Activated naive CD8-positive, alpha-beta T cell treated with anti-CD3 and anti-CD28 coated beads, Interleukin-2, amount 50 U/mL, for 16 hours (primary cell): Measurements from ENCODE around the gene DHX16.
"Not testable (repeated sequence)": the region's sequence is repeated elsewhere in the genome, so short reads cannot be mapped to it uniquely, and the experiment has no call there.

Source experiments
- DNase-seq: peaks from one replicate; pipeline ENCODE4 v3.0.0-alpha.2; 2020; ENCODE audit warnings: low read depth, low spot score

Gene DHX16

DNA sequence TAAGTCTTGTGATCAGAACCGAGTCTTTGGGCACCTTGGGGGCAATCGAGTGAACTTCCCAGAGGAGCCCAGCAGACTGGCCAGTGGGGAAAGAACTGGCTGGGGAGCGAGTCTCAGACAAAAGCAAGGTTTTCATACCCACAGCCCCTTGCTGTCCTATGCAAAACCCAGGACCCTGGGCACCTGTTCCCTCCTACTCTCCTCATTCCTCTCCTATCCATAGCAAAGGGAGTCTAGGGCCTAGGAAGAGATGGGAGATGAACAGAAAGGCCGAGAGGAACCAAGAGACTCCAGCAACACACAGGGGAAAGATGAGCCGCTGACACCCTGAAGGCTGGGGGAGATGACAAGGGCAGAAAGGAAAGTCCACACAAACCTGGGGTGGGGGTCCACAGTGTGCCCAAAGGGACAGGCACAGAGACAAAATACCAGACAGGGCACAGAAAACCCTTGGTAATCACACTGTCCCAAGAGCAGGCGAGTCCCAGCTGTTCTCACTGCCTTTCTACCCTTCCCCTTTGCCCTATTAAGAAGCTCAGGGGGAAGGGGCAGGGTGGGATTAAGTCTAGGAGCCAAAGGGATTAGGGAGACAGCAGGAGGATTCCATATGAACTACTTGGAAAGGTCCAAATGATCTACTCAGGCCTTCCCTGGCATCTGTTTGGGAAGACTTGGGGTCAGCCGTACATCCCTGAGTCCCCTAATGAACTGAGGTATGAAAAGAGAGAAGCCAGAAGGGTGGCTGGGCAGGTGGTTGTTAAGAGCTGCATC, 7.1 kb upstream of the DHX16 start:
- DNase-seq = no peak

DNA sequence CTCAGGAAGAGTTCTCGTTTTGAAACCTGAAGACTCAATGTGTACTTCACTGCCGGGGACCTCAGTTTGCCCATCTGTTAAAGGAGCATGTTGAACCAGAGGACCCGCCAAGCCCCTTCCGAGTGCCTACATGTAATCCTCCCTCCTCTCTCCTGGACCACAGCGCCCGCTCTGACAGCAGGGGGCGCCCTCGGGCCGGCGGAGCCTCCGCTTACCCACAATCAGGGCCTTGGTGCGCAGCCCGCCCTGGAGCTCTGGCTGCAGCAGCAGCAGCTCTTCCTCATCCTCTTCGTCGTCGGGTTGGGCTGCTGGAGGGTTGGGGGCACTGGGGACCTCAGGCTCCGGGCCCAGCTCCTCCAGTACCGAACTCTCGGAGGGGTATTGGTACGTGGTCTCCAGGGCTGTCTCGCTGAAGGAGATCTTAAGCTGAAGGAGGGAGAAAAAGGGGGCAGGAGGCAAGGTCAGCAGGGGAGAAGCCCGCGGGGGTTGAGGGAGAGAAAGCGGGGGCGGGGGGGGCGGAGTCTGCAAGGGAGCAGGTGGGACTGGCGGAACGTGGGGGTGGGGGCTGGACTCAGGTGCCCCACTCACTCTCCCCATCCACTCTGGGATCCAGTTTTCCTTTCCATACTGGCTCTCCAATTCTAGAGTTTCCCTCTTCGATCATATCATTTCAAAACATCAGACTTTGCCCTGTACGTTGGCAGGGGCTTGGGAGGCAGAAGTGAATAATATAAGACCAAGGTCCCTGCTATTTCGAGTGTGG, 6.3 kb upstream of the DHX16 start:
- peak; percentile 81 for DNase-seq

DNA sequence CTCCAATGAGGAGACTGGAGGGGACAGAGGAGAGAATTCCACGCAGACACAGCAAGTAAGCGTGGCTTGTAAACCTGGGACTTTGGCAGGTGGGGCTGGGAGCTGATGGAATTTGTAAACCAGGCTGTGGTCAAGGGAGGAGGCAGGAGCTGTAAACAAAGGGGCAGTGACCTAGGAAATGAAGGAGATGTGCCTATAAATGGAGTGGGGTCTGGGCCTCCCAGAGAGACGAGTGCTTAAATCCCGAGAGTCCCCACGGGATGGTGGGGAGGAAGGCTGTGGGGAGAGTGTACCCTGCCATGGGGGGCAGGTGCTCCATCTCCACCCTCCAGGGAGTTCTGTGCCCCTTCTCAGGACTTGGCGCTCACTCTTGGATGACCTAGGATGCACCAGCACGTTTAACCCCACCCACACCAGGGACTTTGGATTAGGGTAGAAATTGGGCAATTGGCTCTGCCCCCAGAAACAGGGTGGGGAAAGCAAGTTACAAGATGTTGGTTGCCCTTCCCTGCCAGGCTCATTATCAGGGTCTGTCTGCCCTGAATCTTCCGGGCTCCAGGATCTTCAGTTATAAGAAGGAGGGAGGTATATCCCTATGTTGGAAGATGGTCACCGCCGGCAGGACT, 4.0 kb upstream of the DHX16 start:
- DNase-seq = no peak

DNA sequence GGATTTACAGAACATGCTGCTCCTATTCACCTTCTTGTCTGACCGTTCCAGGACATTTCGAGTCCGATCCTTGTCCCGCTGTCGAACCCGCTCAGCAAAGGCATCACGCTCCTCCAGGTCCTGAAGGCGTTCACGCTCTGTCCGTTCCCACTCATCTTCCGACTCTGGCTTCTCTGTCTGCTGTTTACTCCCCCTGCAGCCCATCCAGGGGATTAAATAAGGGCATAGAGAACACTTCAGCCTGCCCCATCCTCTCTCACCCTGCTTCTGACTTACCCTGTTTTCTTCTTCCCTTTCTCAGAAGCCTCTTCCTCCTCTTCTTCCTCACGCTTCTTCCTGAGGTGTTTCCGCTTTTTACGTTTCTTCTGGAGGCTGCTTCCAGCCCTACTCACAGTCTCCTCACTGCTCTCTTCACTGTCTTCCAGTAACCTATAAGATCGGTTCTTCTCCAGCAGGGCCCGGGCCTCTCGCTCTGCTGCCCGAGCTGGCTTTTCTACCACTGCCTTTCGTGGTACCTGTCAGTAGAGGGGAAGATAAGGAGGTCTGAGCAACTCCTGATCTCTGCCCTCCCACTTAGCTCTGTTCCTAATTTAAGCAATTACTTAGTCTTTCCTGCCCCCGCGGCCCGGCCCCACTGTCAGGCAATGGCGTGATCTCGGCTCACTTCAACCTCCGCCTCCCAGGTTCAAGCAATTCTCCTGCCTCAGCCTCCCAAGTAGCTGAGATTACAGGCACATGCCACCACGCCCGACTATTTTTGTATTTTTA, 1.9 kb downstream of the DHX16 start:
- DNase-seq = no peak

DNA sequence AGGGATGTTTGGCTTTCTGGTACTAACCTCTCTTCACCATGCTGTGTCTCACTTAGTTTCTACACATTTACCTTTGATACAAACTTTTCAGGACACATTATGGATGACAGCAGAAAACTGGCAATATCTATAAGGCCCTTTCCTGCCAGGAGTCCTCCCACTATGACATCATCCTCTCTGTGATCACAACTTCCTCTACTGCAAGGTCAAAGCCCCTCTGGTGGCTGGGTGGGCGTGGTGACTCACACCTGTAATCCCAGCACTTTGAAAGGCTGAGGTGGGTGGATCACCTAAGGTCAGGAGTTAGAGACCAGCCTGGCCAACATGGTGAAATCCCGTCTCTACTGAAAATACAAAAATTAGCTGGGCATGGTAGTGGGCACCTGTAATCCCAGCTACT, 6.5 kb downstream of the DHX16 start:
- not testable (repeated sequence) for DNase-seq

DNA sequence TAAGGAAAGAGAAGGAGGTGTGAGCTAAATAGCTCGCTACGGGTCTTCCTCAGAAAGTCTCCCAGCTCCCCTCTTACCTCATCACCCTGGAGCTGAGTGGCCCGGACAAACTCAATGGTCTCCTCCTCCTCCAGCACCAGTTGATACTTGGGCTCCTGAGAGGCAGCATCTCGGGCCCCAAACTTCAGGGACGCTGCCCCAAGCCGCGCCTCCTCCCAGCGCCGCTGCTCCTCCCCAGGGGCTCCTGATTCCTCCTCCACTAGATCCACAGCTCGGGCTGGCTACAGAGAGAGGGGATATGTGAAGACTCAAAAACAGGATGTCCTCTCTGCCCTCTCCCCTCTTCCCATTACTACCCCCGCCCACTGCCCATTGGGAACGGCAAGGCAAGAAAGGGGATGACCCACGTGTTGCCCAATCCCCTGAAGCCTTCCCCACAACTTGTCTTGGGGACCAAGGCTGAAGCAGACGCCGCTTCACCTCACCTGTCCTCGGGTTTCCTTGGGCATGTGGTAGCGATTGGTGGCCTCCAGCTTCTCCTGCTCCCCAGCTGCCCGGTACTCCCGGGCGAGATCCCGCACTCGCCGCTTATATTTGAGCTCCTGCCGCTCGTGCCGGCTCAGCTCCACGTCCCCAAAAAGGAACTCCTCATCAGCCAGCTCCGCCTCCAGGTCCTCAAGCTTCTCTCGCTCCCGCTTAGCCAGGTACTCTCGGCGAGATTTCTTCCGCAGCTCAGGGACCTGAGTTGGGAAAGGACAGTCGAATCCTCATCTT, 7.6 kb downstream of the DHX16 start:
- DNase-seq = no peak

DNA sequence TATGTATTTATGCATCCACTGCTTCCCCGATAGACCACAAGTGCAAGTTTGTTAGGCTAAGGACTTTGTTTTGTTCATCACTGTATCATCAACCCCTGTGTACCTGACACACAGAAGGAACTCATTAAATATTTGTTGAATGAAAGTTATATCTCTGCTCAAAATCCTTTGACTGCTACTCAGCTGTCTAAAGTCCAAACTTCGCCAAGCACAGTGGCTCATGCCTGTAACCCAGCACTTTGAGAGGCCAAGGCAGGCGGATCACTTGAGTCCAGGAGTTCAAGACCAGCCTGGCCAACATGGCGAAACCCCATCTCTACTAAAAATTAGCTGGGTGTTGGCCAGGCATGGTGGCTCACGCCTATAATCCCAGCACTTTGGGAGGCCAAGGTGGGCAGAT, 14.9 kb downstream of the DHX16 start:
- DNase-seq = not testable (repeated sequence)

DNA sequence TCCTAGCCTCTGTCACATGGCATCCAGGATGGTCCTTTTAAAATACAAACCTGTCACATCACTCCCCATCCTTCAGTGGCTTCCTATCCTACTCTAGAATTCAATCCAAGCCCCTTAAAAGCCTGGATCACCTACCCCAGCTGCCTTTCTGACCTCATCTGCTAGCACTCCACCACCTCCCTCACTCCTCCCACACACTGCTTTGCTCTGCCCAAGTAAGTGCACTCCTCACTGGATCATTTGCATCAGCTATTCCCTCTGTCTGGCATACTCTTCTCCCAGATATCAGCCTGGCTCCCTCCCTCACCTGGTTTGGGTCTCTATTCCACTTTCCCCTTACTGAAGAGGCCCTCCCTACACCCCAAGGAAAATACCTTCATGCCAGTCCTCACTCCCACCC, 15.4 kb downstream of the DHX16 start:
- DNase-seq = no peak

DNA sequence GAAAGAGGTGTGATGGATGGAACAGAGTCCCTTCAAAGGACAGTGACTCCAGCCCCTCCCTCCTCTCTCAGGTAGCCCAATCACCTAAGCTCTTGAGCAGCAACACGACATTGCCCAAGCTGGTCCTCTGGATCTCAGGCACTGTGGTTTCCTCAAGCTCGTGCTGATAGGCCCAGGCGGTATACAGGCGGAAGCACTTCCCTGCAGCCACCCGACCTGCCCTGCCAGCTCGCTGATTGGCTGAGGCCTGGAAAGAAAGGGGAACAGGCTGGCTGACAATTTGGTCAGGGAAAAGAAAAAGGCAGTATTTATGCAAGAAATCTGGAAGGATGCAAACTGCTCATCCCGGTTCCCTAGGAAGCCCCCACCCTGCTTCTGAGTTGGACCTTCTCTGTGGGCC, 16.3 kb downstream of the DHX16 start:
- DNase-seq = no peak

DNA sequence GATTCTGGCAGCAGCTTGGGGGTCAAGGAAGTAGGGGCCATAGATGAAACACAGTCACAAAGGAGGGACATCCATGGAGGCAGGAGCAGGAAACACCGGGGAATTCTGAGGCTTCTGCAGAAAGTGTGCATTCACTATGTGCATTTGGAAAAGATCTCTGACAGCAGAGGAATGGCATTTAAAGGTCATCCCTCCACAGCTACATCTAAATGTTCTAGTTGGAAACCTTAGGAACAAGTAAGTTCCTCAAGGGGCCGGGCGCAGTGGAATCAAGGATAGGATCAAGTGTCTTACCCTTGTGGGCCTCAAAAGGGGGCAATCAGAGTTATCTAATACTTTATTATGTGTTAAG, 17.1 kb downstream of the DHX16 start:
- no peak for DNase-seq

DNA sequence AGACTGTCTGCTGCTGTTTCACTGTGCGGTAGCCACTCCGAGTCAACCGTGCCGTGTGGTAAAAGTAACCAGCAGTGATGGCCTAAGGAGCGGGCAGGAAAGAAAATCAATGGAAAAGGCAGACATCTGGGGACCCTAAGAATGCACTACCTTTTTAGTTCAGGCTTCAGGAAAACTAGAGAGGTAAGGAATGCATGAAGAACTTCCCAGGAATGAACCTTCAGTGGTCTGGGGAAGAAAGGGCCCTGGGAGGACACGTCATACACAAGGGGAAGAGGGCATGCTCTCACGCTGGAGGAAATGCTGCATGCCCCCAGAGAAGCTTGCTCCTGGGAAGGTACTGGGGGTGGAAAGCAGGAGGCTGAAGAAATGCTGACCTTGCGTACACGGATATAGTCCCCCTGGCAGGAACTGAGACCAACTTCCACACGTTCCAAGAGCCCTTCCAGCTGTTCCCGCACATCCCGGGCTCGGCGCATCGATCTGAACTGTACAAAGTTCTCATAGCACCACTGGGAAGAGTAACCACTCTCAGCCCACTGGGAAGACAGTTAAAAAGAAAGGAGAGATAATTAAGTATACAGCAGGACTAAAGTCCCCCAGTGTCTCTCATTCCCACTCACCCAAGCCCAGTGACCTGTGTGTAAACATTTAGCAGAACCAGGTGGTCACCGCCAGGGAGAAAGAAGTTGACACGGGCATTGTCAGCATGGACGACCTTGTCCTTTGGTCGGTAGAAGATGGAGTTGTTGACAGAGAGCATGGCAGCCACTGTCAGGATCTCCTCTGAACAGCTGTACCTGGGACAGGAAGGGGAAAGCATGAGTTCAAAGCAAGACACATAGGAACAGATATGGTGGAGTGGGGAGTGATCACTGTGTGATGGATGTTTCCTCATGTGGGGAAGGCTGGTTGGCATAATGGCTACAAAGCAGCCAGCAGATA, 17.7 kb downstream of the DHX16 start:
- no peak for DNase-seq

DNA sequence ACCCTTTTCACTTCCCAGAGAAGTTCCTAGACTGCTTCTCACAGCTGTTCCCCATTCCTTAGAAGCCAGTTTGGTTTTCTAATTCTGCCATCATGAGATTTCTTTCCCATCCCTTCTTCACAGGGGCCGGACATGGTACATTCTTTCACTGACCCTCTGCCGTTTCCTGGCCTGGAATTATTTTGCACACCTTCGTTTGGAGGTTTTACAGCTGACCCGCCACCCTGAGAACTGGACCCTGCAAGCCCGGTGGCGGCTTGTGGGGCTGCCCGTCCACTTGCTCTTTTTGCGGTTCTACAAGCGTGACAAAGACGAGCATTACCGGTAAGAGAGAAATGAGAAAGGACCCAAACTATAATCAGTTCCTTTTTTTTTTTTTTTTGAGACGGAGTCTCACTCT, 21.7 kb downstream of the DHX16 start:
- no peak for DNase-seq

DNA sequence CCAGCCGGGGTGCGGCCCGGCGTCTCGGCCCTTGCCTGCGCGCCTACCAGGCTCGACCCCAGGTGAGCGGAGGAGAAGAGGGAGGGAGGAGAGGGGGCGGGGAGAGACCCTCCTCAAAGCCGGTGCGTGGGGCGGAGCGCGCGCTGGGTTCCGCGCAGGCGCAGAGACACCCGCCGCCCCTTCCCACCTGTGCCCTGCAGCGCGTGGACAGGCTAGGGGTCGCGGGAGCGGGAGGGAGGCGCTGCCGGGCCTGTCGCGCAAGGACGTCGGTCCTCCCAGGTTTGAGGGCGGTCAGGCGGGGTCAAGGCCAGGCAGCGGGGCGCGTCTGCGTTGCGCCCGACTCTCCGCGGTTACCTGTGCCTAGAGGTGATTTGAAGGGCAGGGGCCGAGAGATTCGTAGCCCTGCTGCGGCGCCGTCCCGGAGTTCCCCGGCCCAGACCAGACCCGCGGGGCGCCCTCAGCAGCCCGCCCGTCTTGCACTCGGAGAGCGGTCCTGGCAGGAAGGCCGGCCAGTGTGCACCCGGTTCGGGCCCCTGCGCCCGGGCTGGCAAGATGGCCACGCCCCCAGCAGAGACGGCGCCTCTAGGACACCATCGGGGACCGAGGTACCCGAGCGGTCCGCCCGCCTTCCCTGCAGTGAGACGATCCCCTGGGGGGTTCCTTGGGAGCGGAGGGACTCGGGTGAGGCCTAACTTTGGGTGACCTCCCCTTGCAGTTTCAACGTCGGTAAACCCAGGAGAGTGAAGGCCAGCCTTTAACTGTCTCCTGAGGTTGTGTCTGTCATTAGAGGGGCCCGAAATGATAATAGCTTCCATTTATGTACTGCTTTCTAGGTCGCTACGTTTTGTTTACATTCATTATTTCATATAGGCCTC, 25.3 kb downstream of the DHX16 start:
- DNase-seq = peak; percentile 52

DNA sequence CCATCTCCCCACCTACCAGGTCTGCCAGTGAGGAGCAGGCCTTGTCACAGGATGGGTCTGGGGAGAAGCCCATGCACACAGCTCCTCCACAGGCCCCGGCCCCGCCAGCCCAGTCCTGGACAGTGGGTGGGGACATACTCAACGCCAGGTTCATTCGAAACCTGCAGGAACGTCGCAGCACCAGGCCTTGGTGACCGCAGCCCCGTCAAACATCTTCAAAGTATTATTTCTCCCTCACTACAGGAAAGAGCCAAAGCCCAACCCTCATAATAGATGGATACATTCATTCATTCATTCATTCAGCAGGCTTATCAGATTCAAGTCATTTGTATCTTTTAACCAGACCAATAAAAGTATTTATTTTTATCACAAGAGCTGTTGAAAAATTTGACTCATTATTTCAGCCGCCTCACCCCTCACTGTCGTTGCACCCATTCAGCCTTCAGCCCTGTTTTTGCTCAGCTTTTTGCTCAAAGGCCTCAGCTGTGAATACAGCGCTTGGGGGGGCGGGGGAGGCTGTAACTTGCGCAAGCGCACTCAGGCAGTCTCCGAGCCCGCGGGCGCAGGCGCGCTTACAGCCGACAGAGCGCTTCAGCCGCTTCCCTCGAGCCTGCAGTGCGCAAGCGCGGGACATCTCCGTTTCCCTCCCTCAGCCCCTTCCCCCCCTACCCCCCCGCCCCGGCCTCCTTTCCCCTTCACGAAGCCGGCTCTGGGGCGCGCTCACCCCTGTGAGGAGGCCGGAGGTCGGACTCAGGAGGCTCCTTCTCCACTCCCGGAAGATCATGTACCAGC, 26.2 kb downstream of the DHX16 start, which contains the start of gene C6orf136:
C6orf136 (plus strand) TSS at position 684 of the 792 bp plus-strand sequence; CDS start at position 783, 99 bp downstream.
- peak; percentile 75 for DNase-seq

DNA sequence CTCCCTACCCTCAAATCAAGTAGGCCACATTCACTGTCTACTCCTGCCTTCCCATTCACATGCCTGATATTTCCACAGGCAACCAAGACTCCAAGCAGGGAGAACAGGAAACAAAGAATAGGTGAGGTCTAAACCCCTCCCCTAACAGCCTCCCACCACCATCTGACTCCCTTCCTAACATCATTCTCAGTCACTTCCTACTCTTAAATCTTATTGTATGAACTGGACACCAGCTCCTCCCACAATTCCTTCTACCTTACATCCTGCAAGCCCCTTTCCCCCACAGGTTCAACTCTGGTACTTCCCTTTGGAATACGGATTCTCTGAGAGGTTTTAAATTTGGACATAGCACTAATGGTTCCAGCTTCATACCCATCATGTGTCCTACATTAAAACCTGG, 26.8 kb downstream of the DHX16 start:
- DNase-seq = no peak

DNA sequence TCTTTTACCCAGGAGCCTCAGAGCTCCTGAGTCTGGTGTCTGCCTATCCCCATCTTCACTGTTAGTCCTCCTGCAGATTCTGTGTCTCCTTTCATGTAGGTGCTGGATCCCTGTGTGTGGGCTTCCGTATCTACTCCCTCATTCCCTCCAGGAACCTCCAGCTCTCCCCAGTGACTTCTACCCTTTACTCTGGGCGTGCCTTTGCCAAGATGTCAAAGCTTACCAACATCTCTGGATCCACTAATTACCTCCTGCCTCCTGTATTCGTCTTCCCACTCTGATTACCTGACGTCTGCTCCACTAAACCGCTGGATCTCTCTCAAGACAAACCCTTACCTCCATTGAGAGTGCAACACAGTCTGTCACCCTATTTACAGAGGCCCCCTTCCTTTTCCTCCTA, 28.0 kb downstream of the DHX16 start:
- no peak for DNase-seq

DNA sequence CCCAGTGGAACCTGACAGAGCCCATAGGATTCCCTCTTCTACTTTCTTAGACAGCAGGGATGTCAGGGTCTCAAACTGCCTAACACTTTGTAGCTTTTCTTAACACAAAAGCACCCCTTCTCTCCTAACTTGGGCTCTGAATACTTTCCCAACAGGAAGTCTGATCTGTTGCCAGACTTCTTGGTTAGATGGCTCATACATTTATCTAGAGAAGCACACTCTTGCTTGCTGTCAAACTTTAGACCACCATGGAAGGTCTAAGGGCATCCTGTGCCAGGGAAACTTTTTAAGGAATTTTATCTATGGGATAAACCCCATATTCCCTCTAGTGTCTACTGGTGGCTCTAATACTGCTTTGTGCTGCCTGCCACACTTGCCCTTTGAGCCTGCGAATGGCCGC, 29.1 kb downstream of the DHX16 start:
- no peak for DNase-seq

DNA sequence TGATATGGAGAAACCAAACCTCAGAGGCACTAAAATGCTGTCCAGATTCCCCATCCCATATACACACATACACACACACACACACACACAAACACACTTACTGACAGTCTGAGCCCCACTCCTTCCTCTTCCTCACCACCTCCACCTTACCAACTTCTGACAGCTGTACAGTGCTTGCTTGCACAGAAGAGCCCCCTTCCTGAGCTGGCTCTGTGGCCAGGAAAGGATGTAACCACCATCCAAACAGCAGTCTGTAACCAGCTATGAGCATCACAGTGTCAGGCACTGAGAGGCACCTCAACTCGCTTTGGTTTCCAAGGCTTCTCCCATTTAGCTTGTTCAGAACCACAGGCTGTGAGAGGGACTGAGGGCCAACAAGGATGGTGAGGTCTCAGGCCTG, 31.8 kb downstream of the DHX16 start:
- DNase-seq = no peak
